Chondrocyte (in vitro differentiated cells): Measurements from ENCODE around the gene RNF227. TPM values are rescaled to one million over a fixed set of nuclear protein-coding genes. Genes with fewer than 3 reads are reported as not detected.
"Not testable (repeated sequence)": the region's sequence is repeated elsewhere in the genome, so short reads cannot be mapped to it uniquely, and the experiment has no call there.

Experiments
- DNase-seq: peaks from one replicate; pipeline ENCODE4 v3.0.0; 2021; ENCODE audit warnings: mixed read lengths, low spot score
- H3K27ac Mint-ChIP-seq: one replicate; pipeline ENCODE4 v1.8.0; 2021; ENCODE audit warnings: mild to moderate bottlenecking, moderate library complexity, mixed read lengths; ENCODE audit not compliant: unreplicated experiment
- H3K27me3 Mint-ChIP-seq: 2 replicates; pipeline ENCODE4 v1.8.0; 2021; ENCODE audit warnings: low read depth, mixed read lengths
- H3K36me3 Mint-ChIP-seq: 2 replicates; pipeline ENCODE4 v1.8.0; 2021; ENCODE audit warnings: low read depth, mixed read lengths
- H3K4me1 Mint-ChIP-seq: 2 replicates; pipeline ENCODE4 v1.8.0; 2021; ENCODE audit warnings: low read depth, mild to moderate bottlenecking, mixed read lengths
- H3K4me3 Mint-ChIP-seq: one replicate; pipeline ENCODE4 v1.8.0; 2021; ENCODE audit warnings: mild to moderate bottlenecking, moderate library complexity, mixed read lengths; ENCODE audit not compliant: unreplicated experiment
- H3K9me3 Mint-ChIP-seq: 2 replicates; pipeline ENCODE4 v1.8.0; 2021; ENCODE audit warnings: low read depth, mixed read lengths
- total RNA-seq: library from RNA; stranded (reverse); gene quantifications from 3 replicates; pipeline ENCODE4 v1.2.1, GENCODE V29; 2021
- TF ChIP-seq, protein P1 (sequence below): fragments of 200-600 bp; sonication (generic); IDR thresholded peaks from 2 replicates; pipeline ENCODE4 v1.5.0; 2021; ENCODE audit warnings: antibody characterized with exemption, mild to moderate bottlenecking, moderate library complexity

RNF227 gene
- total RNA-seq, 1 donor from 2014 or later = 2.2 TPM

DNA sequence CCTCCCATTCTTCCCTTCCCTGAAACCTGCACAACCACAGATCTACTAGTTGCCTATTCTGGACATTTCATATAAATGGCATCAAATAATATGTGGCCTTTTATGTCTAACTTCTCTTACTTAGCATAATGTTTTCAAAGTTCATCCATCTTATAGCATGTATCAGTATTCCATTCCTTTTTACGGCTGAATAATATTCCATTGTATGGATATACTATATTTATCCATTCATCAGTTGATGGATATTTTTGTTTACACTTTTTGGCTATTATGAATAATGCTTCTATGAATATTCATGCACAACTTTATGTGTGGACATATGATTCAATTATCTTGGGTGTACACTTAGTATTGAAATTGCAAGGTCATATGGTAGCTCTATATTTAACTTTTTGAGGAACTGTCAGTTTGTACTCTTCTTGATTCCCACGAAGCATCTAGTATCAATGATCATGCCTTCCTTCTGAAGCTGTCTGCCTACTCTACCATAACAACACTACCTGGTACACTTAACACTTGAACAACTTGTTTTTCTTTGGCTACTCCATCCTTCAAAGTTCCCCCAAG, 40.2 kb downstream of the RNF227 start:
- TF ChIP-seq, protein P1, sequence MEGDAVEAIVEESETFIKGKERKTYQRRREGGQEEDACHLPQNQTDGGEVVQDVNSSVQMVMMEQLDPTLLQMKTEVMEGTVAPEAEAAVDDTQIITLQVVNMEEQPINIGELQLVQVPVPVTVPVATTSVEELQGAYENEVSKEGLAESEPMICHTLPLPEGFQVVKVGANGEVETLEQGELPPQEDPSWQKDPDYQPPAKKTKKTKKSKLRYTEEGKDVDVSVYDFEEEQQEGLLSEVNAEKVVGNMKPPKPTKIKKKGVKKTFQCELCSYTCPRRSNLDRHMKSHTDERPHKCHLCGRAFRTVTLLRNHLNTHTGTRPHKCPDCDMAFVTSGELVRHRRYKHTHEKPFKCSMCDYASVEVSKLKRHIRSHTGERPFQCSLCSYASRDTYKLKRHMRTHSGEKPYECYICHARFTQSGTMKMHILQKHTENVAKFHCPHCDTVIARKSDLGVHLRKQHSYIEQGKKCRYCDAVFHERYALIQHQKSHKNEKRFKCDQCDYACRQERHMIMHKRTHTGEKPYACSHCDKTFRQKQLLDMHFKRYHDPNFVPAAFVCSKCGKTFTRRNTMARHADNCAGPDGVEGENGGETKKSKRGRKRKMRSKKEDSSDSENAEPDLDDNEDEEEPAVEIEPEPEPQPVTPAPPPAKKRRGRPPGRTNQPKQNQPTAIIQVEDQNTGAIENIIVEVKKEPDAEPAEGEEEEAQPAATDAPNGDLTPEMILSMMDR = no peak
- Mint-ChIP-seq H3K27me3 (no peaks in the 10 kb centered on the region), H3K27ac (no peak overlapping the region), H3K4me3 (no peak overlapping the region), H3K36me3 (peaks cover 11% of the 10 kb centered on the region), H3K9me3 (no peaks in the 10 kb centered on the region), H3K4me1 (no peaks in the 10 kb centered on the region)
- DNase-seq = no peak

GRCh38 chr17:7873051-7873450, 43.0 kb downstream of the RNF227 start:
- no peak overlapping the region for H3K4me3 Mint-ChIP-seq

GRCh38 chr17:7867881-7868329, 48.2 kb downstream of the RNF227 start:
- DNase-seq = no peak
- Mint-ChIP-seq H3K4me1 (no peaks in the 10 kb centered on the region), H3K27me3 (no peaks in the 10 kb centered on the region), H3K36me3 (peaks cover 10% of the 10 kb centered on the region), H3K27ac (no peak overlapping the region), H3K4me3 (no peak overlapping the region), H3K9me3 (no peaks in the 10 kb centered on the region)
- TF ChIP-seq, protein P1 = no peak

More at GRCh38 chr17:7873051-7873450, 43.0 kb downstream of the RNF227 start:
- H3K27ac Mint-ChIP-seq = no peak overlapping the region
- H3K9me3 Mint-ChIP-seq = no peaks in the 10 kb centered on the region
- TF ChIP-seq, protein P1 = no peak
- no peaks in the 10 kb centered on the region for H3K4me1 Mint-ChIP-seq
- no peaks in the 10 kb centered on the region for H3K27me3 Mint-ChIP-seq
- DNase-seq = no peak
- peaks cover 13% of the 10 kb centered on the region for H3K36me3 Mint-ChIP-seq

- Mint-ChIP-seq H3K4me1 (peaks cover 4% of the 10 kb centered on the region), H3K4me3 (no peak overlapping the region), H3K27ac (no peak overlapping the region), H3K36me3 (peaks cover 10% of the 10 kb centered on the region), H3K27me3 (no peaks in the 10 kb centered on the region), H3K9me3 (no peaks in the 10 kb centered on the region)
- TF ChIP-seq, protein P1 = no peak
- no peak for DNase-seq
These were observed 51.0 kb downstream of the RNF227 start for GRCh38 chr17:7864995-7865650.

- not testable (repeated sequence) for DNase-seq, H3K9me3 Mint-ChIP-seq, H3K27me3 Mint-ChIP-seq, H3K27ac Mint-ChIP-seq, H3K4me3 Mint-ChIP-seq, H3K4me1 Mint-ChIP-seq
- H3K36me3 Mint-ChIP-seq = peaks cover 10% of the 10 kb centered on the region
These were observed 51.7 kb downstream of the RNF227 start for GRCh38 chr17:7864384-7864783.

Other genes with a start within 250 kb of the RNF227 start
- 74.5 to 77.7 TPM (median 74.9 TPM) in 3 replicates for gene TP53, start 228.8 kb downstream of the RNF227 start, total RNA-seq
- gene WRAP53, start 227.8 kb downstream of the RNF227 start, total RNA-seq = 6.5 to 12.6 TPM (median 7.1 TPM) in 3 replicates
- gene EFNB3, start 211.1 kb downstream of the RNF227 start, total RNA-seq = 4.1 to 6.5 TPM (median 6.4 TPM) in 3 replicates
- gene DNAH2, start 198.5 kb downstream of the RNF227 start, total RNA-seq = not detected in 3 replicates
- gene KDM6B, start 82.1 kb downstream of the RNF227 start, total RNA-seq = 36.6 to 38.2 TPM (median 37.4 TPM) in 3 replicates
- 1.6 to 1.9 TPM (median 1.8 TPM) in 3 replicates for gene TMEM88, start 61.2 kb downstream of the RNF227 start, total RNA-seq
- 52.9 to 94.6 TPM (median 57.5 TPM) in 3 replicates for gene NAA38, start 58.7 kb downstream of the RNF227 start, total RNA-seq
- gene CYB5D1, start 58.3 kb downstream of the RNF227 start, total RNA-seq = 6.9 to 10.5 TPM (median 8.6 TPM) in 3 replicates
- gene CHD3, start 27.5 kb downstream of the RNF227 start, total RNA-seq = 129 to 138 TPM (median 134 TPM) in 3 replicates
- gene KCNAB3, start 13.6 kb upstream of the RNF227 start, total RNA-seq = 1.9 to 3.2 TPM (median 2.3 TPM) in 3 replicates
- 113 to 135 TPM (median 121 TPM) in 3 replicates for gene TRAPPC1, start 15.7 kb upstream of the RNF227 start, total RNA-seq
- gene CNTROB, start 15.9 kb upstream of the RNF227 start, total RNA-seq = 28.7 to 29.2 TPM (median 29.2 TPM) in 3 replicates
- not detected in 3 replicates for gene GUCY2D, start 86.3 kb upstream of the RNF227 start, total RNA-seq
- gene ALOX15B, start 122.8 kb upstream of the RNF227 start, total RNA-seq = not detected in 3 replicates
- gene ALOX12B, start 171.4 kb upstream of the RNF227 start, total RNA-seq = 0.17 TPM in 1 of 3 replicates, not detected in the others
- gene ALOXE3, start 202.2 kb upstream of the RNF227 start, total RNA-seq = 0.12 to 0.13 TPM (median 0.12 TPM) in 3 replicates
- 0.51 to 1.5 TPM (median 0.70 TPM) in 3 replicates for gene HES7, start 207.8 kb upstream of the RNF227 start, total RNA-seq
- gene PER1, start 236.1 kb upstream of the RNF227 start, total RNA-seq = 68.0 to 87.6 TPM (median 75.9 TPM) in 3 replicates
- 45.4 to 58.1 TPM (median 46.7 TPM) in 3 replicates for gene VAMP2, start 246.7 kb upstream of the RNF227 start, total RNA-seq